BJ (cell line): Measurements from ENCODE around the gene CFH. TPM values are rescaled to one million over a fixed set of nuclear protein-coding genes. Genes with fewer than 3 reads are reported as not detected.

Experiments used
- polyA plus RNA-seq: library from polyadenylated mRNA; depleted of rRNA; stranded (reverse); fragments of >200 nt; gene quantifications from 2 replicates; pipeline ENCODE4 v1.2.3, GENCODE V29; 2011; rRNA removed

The CFH gene
- polyA plus RNA-seq, 1 experiment: 13.6 TPM

Other genes with a start within 250 kb of the CFH start
- gene KCNT2, start 43.6 kb upstream of the CFH start, polyA plus RNA-seq: 0.66 and 1.4 TPM in 2 replicates
- gene CFHR3, start 122.8 kb downstream of the CFH start, polyA plus RNA-seq: not detected in 2 replicates
- 0.26 and 0.33 TPM in 2 replicates for gene CFHR1, start 167.7 kb downstream of the CFH start, polyA plus RNA-seq
- not detected in 2 replicates for gene CFHR4, start 236.0 kb downstream of the CFH start, polyA plus RNA-seq